Transverse colon (tissue), 4 donors: ENCODE data around the gene DLG2. TPM values are rescaled to one million over a fixed set of nuclear protein-coding genes. Genes with fewer than 3 reads are reported as not detected.

Experiments used
- DNase-seq: peaks from one replicate; pipeline ENCODE4 v3.0.0-alpha.2; 2019
- H3K27ac ChIP-seq, 4 donors: fragments of 200-600 bp; sonication (generic); 2 replicates each; pipeline ENCODE4 v1.5.1; 2016 to 2018; ENCODE audit warnings: inconsistent platforms in 4 of 4
- H3K27me3 ChIP-seq: fragments of 200-600 bp; sonication (generic); 2 replicates; pipeline ENCODE4 v1.5.1; 2017; ENCODE audit warnings: inconsistent platforms
- H3K36me3 ChIP-seq, 4 donors: fragments of 200-600 bp; sonication (generic); 2 replicates each; pipeline ENCODE4 v1.5.1; 2017 to 2019; ENCODE audit warnings: inconsistent platforms in 4 of 4
- H3K4me1 ChIP-seq, 4 donors: fragments of 200-600 bp; sonication (generic); 2 replicates each; pipeline ENCODE4 v1.5.1; 2017 to 2020; ENCODE audit warnings: inconsistent platforms in 4 of 4
- H3K4me3 ChIP-seq, 4 donors: fragments of 200-600 bp; sonication (generic); 1 replicate in 1 of 4; 2 replicates in 3 of 4; pipeline versions ENCODE4 v1.5.1 to v1.6.1; 2017 to 2019; ENCODE audit warnings: inconsistent platforms in 4 of 4
- H3K9me3 ChIP-seq, 2 donors: fragments of 200-600 bp; sonication (generic); 2 replicates each; pipeline ENCODE4 v1.5.1; 2017 to 2019; ENCODE audit warnings: inconsistent platforms in 2 of 2
- CTCF ChIP-seq, 5 experiments: fragments of 200-600 bp in 3 of 5; fragments of 450-650 bp in 2 of 5; sonication (generic) in 3 of 5; IDR thresholded peaks; 1 replicate in 2 of 5; 2 replicates in 3 of 5; pipeline ENCODE4 v1.5.1; 2016 to 2017; ENCODE audit warnings: antibody characterized with exemption in 5 of 5, inconsistent platforms in 3 of 5, mild to moderate bottlenecking in 2 of 5, moderate library complexity in 1 of 5
- EP300 ChIP-seq: sonication (generic); formaldehyde crosslinking; IDR thresholded peaks from one replicate; pipeline ENCODE4 v1.6.1; 2017; ENCODE audit warnings: antibody characterized with exemption, low read depth
- POLR2A ChIP-seq: fragments of 450-650 bp; IDR thresholded peaks from one replicate; pipeline ENCODE4 v1.6.1; 2016; ENCODE audit warnings: antibody characterized with exemption, mild to moderate bottlenecking, moderate library complexity
- POLR2AphosphoS5 ChIP-seq, 3 donors: sonication (generic); formaldehyde crosslinking; IDR thresholded peaks; one replicate each; pipeline ENCODE4 v1.6.1; 2016; ENCODE audit warnings: antibody characterized with exemption in 3 of 3
- WGBS, 2 donors: methylation state at CpG; one replicate each; pipeline ENCODE4 v1.1.5; 2018; ENCODE audit warnings: low coverage in 1 of 2; 5-methylcytosine and 5-hydroxymethylcytosine counted together
- in situ Hi-C, 4 donors: fragments of 200-750 bp; cut with MboI; loops; one replicate each; pipeline versions ENCODE4 v1.15.0 to v1.15.1; 2017; ENCODE audit warnings: low sequenced_read_pairs in 3 of 4, low pct_ligation_motif_present in 1 of 4, low pct_unique_long_range_greater_than_20kb in 1 of 4
- intact Hi-C: fragments of 100-400 bp; cut with DNase I; formaldehyde crosslinking; loops from one replicate; pipeline ENCODE4 v1.15.1; 2023; ENCODE audit warnings: low total_unique reads
- total RNA-seq, 4 donors: library from RNA; depleted of rRNA; stranded (reverse); fragments of >200 nt; gene quantifications; one replicate each; pipeline ENCODE4 v1.1.0, GENCODE V29; 2016

DLG2 gene
- total RNA-seq, 4 donors from 2014 or later = 1.9 to 28.3 (median 3.7) TPM

- Histone ChIP-seq H3K4me1 (peaks cover 13 to 53% (median 39%) of the 10 kb centered on the region in 4 donors), H3K27ac (peak overlapping the region; percentile 94 to 100 (median 98)), H3K27me3 (no peaks in the 10 kb centered on the region), H3K9me3 (no peaks in the 10 kb centered on the region), H3K36me3 (peaks cover 0 to 6% (median 2%) of the 10 kb centered on the region in 4 donors), H3K4me3 (peak overlapping the region; percentile 61 to 93 (median 88))
- 0% methylated on average over 66 of the region's 73 CpGs; no CpG with 5 or more reads in 1 of the 2 donors for WGBS, 2 donors
- DNase-seq = peak; percentile 87
- in situ Hi-C loops = loop anchor here in 1 of 4 donors (25.0 kb wide), 1 partner anchor 573 kb away; the partner anchor contains the start of gene EED
- intact Hi-C loops = loop anchor here (5.0 kb wide), 1 partner anchor 37 kb away; the partner anchor contains the start of genes DLG2 and TMEM126B
- TF ChIP-seq POLR2AphosphoS5 (IDR thresholded peaks at IDR 0.05) = peak in 2 of 3 donors; percentile 43 to 74
- TF ChIP-seq POLR2A = no peak
- TF ChIP-seq CTCF (IDR thresholded peaks at IDR 0.05) = peak; percentile 46 to 82 (median 61)
- TF ChIP-seq EP300 = no peak
Measured at GRCh38 chr11:85663753-85664614, 36.8 kb upstream of the DLG2 start.

GRCh38 chr11:85663080-85663752 lies 36.1 kb upstream of the DLG2 start:
- Histone ChIP-seq H3K4me3 (peak overlapping the region; percentile 61 to 93 (median 88)), H3K9me3 (no peaks in the 10 kb centered on the region), H3K27ac (peak overlapping the region; percentile 94 to 100 (median 98)), H3K4me1 (peaks cover 13 to 60% (median 42%) of the 10 kb centered on the region in 4 donors), H3K27me3 (no peaks in the 10 kb centered on the region), H3K36me3 (peaks cover 0 to 10% (median 3%) of the 10 kb centered on the region in 4 donors)
- in situ Hi-C loops (loop anchor here in 1 of 4 donors (25.0 kb wide), 1 partner anchor 574 kb away; the partner anchor contains the start of gene EED), intact Hi-C loops (loop anchor here (5.0 kb wide), 1 partner anchor 36 kb away; the partner anchor contains the start of genes DLG2 and TMEM126B)
- TF ChIP-seq EP300 (no peak), POLR2AphosphoS5 (IDR thresholded peaks at IDR 0.05) (no peak), POLR2A (no peak), CTCF (IDR thresholded peaks at IDR 0.05) (no peak)
- DNase-seq = no peak
- 2 to 5% methylated on average over 10 of the region's 10 CpGs for WGBS, 2 donors

GRCh38 chr11:85661972-85662664 lies 35.0 kb upstream of the DLG2 start:
- Histone ChIP-seq H3K4me3 (peak overlapping the region in 3 of 4 donors; percentile 88 to 93 (median 89)), H3K27me3 (no peaks in the 10 kb centered on the region), H3K27ac (peak overlapping the region in 3 of 4 donors; percentile 98 to 100 (median 99)), H3K9me3 (no peaks in the 10 kb centered on the region), H3K4me1 (peaks cover 13 to 62% (median 44%) of the 10 kb centered on the region in 4 donors), H3K36me3 (peaks cover 0 to 15% (median 3%) of the 10 kb centered on the region in 4 donors)
- in situ Hi-C loops (loop anchor here in 1 of 4 donors (25.0 kb wide), 1 partner anchor 575 kb away; the partner anchor contains the start of gene EED), intact Hi-C loops (loop anchor here (5.0 kb wide), 1 partner anchor 35 kb away; the partner anchor contains the start of genes DLG2 and TMEM126B)
- DNase-seq = no peak
- WGBS, 2 donors = 4 to 5% methylated on average over 4 of the region's 4 CpGs
- TF ChIP-seq POLR2A (no peak), POLR2AphosphoS5 (IDR thresholded peaks at IDR 0.05) (no peak), EP300 (no peak), CTCF (IDR thresholded peaks at IDR 0.05) (no peak)
